WTC11 (cell line): ENCODE measurements around the gene LYPD6. TPM values are rescaled to one million over a fixed set of nuclear protein-coding genes. Genes with fewer than 3 reads are reported as not detected.

ENCODE experiments used
- ATAC-seq: fragments of 200-7000 bp; cut with Tn5 transposase; 2 replicates; pipeline ENCODE4 v1.10.0; 2021; ENCODE audit warnings: mild to moderate bottlenecking, moderate library complexity
- CTCF ChIA-PET: fragments of 300-600 bp; sonication (Branson Sonifier 250); formaldehyde crosslinking; loops from one replicate; lab custom pipeline; 2021; ENCODE audit warnings: antibody characterized with exemption; lab: Charles Lee
- POLR2A ChIA-PET: fragments of 350-600 bp; sonication (Branson Sonifier 250); formaldehyde crosslinking; loops from one replicate; lab custom pipeline; 2021; ENCODE audit warnings: antibody characterized with exemption; lab: Charles Lee
- DNase-seq: peaks from one replicate; pipeline ENCODE4 v3.0.0; 2021; ENCODE audit warnings: low spot score
- H3K27ac Mint-ChIP-seq: 2 replicates; pipeline ENCODE4 v1.8.0; 2021; ENCODE audit warnings: mixed read lengths
- H3K27me3 Mint-ChIP-seq: 2 replicates; pipeline ENCODE4 v1.8.0; 2021; ENCODE audit warnings: low read depth, mild to moderate bottlenecking, moderate library complexity, mixed read lengths
- H3K36me3 Mint-ChIP-seq: 2 replicates; pipeline ENCODE4 v1.8.0; 2021; ENCODE audit warnings: mixed read lengths
- H3K4me1 Mint-ChIP-seq: 2 replicates; pipeline ENCODE4 v1.8.0; 2022; ENCODE audit warnings: mixed read lengths
- H3K4me3 Mint-ChIP-seq: 2 replicates; pipeline ENCODE4 v1.8.0; 2021; ENCODE audit warnings: mild to moderate bottlenecking, moderate library complexity, mixed read lengths
- H3K9me3 Mint-ChIP-seq: 2 replicates; pipeline ENCODE4 v1.8.0; 2021; ENCODE audit warnings: mixed read lengths
- ATF1 ChIP-seq: sonication (generic); formaldehyde crosslinking; IDR thresholded peaks from 2 replicates; pipeline ENCODE4 v1.8.1; 2023; ENCODE audit warnings: mild to moderate bottlenecking, moderate library complexity, missing genetic modification reagents
- CBFB ChIP-seq: sonication (generic); formaldehyde crosslinking; IDR thresholded peaks from 2 replicates; pipeline ENCODE4 v1.8.1; 2022; ENCODE audit warnings: mild to moderate bottlenecking, low read depth, missing genetic modification reagents
- EMX1 ChIP-seq: fragments of 250-450 bp; sonication (Bioruptor Pico); IDR thresholded peaks from 2 replicates; pipeline ENCODE4 v1.8.0; 2021; ENCODE audit warnings: mild to moderate bottlenecking
- IRF2 ChIP-seq: sonication (generic); formaldehyde crosslinking; IDR thresholded peaks from 2 replicates; pipeline ENCODE4 v1.8.0; 2022; ENCODE audit warnings: low read depth, missing genetic modification reagents, borderline replicate concordance
- KAT7 ChIP-seq: sonication (generic); formaldehyde crosslinking; IDR thresholded peaks from 2 replicates; pipeline ENCODE4 v1.8.1; 2023; ENCODE audit warnings: missing genetic modification reagents, mild to moderate bottlenecking, borderline replicate concordance
- MXD4 ChIP-seq: fragments of 250-450 bp; sonication (Bioruptor Pico); IDR thresholded peaks from 2 replicates; pipeline ENCODE4 v1.8.0; 2021; ENCODE audit warnings: mild to moderate bottlenecking, moderate library complexity, borderline replicate concordance
- RELA ChIP-seq: sonication (generic); formaldehyde crosslinking; IDR thresholded peaks from 2 replicates; pipeline ENCODE4 v1.8.1; 2022; ENCODE audit warnings: missing genetic modification reagents, mild to moderate bottlenecking, borderline replicate concordance
- RORB ChIP-seq: fragments of 250-450 bp; sonication (Bioruptor Pico); IDR thresholded peaks from 2 replicates; pipeline ENCODE4 v1.9.0; 2021; ENCODE audit warnings: mild to moderate bottlenecking
- SMAD3 ChIP-seq: sonication (generic); formaldehyde crosslinking; IDR thresholded peaks from 2 replicates; pipeline ENCODE4 v1.8.0; 2022; ENCODE audit warnings: missing genetic modification reagents, mild to moderate bottlenecking, borderline replicate concordance
- SOX15 ChIP-seq: fragments of 250-450 bp; sonication (Bioruptor Pico); IDR thresholded peaks from 2 replicates; pipeline ENCODE4 v1.9.0; 2021; ENCODE audit warnings: mild to moderate bottlenecking
- TEAD4 ChIP-seq: sonication (generic); formaldehyde crosslinking; IDR thresholded peaks from 2 replicates; pipeline ENCODE4 v1.8.0; 2022; ENCODE audit warnings: mild to moderate bottlenecking, missing genetic modification reagents
- ZNF121 ChIP-seq: sonication (generic); formaldehyde crosslinking; IDR thresholded peaks from 2 replicates; pipeline ENCODE4 v1.8.0; 2023; ENCODE audit warnings: missing genetic modification reagents
- ZNF232 ChIP-seq: sonication (generic); formaldehyde crosslinking; IDR thresholded peaks from 2 replicates; pipeline ENCODE4 v1.8.0; 2022; ENCODE audit warnings: mild to moderate bottlenecking, missing genetic modification reagents
- total RNA-seq: library from RNA; stranded (reverse); gene quantifications from 3 replicates; pipeline ENCODE4 v1.2.3, GENCODE V29; 2021
- TF ChIP-seq, protein P1 (sequence below): sonication (generic); formaldehyde crosslinking; conservative IDR thresholded peaks from 2 replicates; pipeline ENCODE4 v1.8.1; 2023; ENCODE audit warnings: mild to moderate bottlenecking, low read depth, missing genetic modification reagents, moderate library complexity
- TF ChIP-seq, protein P2 (sequence below): sonication (generic); formaldehyde crosslinking; IDR thresholded peaks from 2 replicates; pipeline ENCODE4 v1.8.0; 2023; ENCODE audit warnings: missing genetic modification reagents
- TF ChIP-seq, protein P3 (sequence below): fragments of 250-450 bp; sonication (Bioruptor Pico); IDR thresholded peaks from 2 replicates; pipeline ENCODE4 v1.9.0; 2021; ENCODE audit warnings: moderate library complexity, mild to moderate bottlenecking, inconsistent platforms, borderline replicate concordance
- TF ChIP-seq, protein P4 (sequence below): sonication (generic); formaldehyde crosslinking; IDR thresholded peaks from 2 replicates; pipeline ENCODE4 v1.8.0; 2023; ENCODE audit warnings: missing genetic modification reagents, mild to moderate bottlenecking, borderline replicate concordance
- TF ChIP-seq, protein P5 (sequence below): sonication (generic); formaldehyde crosslinking; IDR thresholded peaks from 2 replicates; pipeline ENCODE4 v1.8.0; 2022; ENCODE audit warnings: mild to moderate bottlenecking, missing genetic modification reagents
- TF ChIP-seq, protein P6 (sequence below): fragments of 250-450 bp; sonication (Bioruptor Pico); IDR thresholded peaks from 2 replicates; pipeline ENCODE4 v1.9.0; 2021; ENCODE audit warnings: mild to moderate bottlenecking

LYPD6 gene
- total RNA-seq, 1 experiment from 2014 or later = 4.8 TPM

DNA sequence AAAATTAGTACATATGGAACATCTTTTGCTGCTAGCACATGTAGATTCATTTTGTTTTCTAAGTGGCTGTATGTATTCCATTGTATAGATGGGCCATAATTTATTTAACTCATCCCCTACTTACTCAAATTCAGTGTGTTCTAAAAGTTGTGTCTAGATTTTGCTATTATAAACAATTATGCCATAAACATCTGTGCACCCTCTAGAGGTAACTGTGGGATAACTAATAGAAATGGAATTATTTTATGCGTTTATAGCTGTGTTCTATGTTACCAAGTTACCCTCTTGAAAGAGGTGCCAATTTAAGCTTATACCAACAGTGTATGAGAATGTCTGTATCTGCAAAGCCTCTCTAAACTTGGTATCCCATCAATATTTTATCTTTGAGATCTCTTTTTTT lies 156.8 kb downstream of the LYPD6 start:
- Mint-ChIP-seq H3K4me1 (peaks cover 26% of the 10 kb centered on the region), H3K27me3 (no peaks in the 10 kb centered on the region), H3K36me3 (no peaks in the 10 kb centered on the region), H3K9me3 (no peaks in the 10 kb centered on the region), H3K27ac (no peak overlapping the region), H3K4me3 (no peak overlapping the region)
- CTCF ChIA-PET = interaction anchor here (0.6 to 1.0 kb wide), 4 partner anchors 46 to 470 kb away, joined by 3 to 7 read pairs (median 4); no protein-coding TSS in a partner anchor
- TF ChIP-seq SMAD3 (CRISPR knock-in tag) = no peak
- TF ChIP-seq RELA = no peak
- TF ChIP-seq, protein P1, sequence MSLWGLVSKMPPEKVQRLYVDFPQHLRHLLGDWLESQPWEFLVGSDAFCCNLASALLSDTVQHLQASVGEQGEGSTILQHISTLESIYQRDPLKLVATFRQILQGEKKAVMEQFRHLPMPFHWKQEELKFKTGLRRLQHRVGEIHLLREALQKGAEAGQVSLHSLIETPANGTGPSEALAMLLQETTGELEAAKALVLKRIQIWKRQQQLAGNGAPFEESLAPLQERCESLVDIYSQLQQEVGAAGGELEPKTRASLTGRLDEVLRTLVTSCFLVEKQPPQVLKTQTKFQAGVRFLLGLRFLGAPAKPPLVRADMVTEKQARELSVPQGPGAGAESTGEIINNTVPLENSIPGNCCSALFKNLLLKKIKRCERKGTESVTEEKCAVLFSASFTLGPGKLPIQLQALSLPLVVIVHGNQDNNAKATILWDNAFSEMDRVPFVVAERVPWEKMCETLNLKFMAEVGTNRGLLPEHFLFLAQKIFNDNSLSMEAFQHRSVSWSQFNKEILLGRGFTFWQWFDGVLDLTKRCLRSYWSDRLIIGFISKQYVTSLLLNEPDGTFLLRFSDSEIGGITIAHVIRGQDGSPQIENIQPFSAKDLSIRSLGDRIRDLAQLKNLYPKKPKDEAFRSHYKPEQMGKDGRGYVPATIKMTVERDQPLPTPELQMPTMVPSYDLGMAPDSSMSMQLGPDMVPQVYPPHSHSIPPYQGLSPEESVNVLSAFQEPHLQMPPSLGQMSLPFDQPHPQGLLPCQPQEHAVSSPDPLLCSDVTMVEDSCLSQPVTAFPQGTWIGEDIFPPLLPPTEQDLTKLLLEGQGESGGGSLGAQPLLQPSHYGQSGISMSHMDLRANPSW (CRISPR knock-in tag) = no peak
- TF ChIP-seq CBFB (CRISPR knock-in tag) = no peak
- TF ChIP-seq SOX15 (CRISPR knock-in tag) = no peak
- TF ChIP-seq ATF1 (CRISPR knock-in tag) = no peak
- TF ChIP-seq, protein P2, sequence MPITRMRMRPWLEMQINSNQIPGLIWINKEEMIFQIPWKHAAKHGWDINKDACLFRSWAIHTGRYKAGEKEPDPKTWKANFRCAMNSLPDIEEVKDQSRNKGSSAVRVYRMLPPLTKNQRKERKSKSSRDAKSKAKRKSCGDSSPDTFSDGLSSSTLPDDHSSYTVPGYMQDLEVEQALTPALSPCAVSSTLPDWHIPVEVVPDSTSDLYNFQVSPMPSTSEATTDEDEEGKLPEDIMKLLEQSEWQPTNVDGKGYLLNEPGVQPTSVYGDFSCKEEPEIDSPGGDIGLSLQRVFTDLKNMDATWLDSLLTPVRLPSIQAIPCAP (CRISPR knock-in tag) = no peak
- no peak for TF ChIP-seq KAT7
- TF ChIP-seq IRF2 (CRISPR knock-in tag) = no peak
- TF ChIP-seq, protein P3, sequence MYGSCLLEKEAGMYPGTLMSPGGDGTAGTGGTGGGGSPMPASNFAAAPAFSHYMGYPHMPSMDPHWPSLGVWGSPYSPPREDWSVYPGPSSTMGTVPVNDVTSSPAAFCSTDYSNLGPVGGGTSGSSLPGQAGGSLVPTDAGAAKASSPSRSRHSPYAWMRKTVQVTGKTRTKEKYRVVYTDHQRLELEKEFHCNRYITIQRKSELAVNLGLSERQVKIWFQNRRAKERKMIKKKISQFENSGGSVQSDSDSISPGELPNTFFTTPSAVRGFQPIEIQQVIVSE (CRISPR knock-in tag) = no peak
- TF ChIP-seq TEAD4 (CRISPR knock-in tag) = no peak
- TF ChIP-seq, protein P4, sequence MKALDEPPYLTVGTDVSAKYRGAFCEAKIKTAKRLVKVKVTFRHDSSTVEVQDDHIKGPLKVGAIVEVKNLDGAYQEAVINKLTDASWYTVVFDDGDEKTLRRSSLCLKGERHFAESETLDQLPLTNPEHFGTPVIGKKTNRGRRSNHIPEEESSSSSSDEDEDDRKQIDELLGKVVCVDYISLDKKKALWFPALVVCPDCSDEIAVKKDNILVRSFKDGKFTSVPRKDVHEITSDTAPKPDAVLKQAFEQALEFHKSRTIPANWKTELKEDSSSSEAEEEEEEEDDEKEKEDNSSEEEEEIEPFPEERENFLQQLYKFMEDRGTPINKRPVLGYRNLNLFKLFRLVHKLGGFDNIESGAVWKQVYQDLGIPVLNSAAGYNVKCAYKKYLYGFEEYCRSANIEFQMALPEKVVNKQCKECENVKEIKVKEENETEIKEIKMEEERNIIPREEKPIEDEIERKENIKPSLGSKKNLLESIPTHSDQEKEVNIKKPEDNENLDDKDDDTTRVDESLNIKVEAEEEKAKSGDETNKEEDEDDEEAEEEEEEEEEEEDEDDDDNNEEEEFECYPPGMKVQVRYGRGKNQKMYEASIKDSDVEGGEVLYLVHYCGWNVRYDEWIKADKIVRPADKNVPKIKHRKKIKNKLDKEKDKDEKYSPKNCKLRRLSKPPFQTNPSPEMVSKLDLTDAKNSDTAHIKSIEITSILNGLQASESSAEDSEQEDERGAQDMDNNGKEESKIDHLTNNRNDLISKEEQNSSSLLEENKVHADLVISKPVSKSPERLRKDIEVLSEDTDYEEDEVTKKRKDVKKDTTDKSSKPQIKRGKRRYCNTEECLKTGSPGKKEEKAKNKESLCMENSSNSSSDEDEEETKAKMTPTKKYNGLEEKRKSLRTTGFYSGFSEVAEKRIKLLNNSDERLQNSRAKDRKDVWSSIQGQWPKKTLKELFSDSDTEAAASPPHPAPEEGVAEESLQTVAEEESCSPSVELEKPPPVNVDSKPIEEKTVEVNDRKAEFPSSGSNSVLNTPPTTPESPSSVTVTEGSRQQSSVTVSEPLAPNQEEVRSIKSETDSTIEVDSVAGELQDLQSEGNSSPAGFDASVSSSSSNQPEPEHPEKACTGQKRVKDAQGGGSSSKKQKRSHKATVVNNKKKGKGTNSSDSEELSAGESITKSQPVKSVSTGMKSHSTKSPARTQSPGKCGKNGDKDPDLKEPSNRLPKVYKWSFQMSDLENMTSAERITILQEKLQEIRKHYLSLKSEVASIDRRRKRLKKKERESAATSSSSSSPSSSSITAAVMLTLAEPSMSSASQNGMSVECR (CRISPR knock-in tag) = no peak
- TF ChIP-seq MXD4 (CRISPR knock-in tag) = no peak
- no peak for TF ChIP-seq EMX1
- TF ChIP-seq ZNF121 = no peak
- no peak for TF ChIP-seq RORB (CRISPR knock-in tag)
- TF ChIP-seq, protein P5, sequence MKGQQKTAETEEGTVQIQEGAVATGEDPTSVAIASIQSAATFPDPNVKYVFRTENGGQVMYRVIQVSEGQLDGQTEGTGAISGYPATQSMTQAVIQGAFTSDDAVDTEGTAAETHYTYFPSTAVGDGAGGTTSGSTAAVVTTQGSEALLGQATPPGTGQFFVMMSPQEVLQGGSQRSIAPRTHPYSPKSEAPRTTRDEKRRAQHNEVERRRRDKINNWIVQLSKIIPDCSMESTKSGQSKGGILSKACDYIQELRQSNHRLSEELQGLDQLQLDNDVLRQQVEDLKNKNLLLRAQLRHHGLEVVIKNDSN (CRISPR knock-in tag) = no peak
- no peak for TF ChIP-seq ZNF232
- TF ChIP-seq, protein P6, sequence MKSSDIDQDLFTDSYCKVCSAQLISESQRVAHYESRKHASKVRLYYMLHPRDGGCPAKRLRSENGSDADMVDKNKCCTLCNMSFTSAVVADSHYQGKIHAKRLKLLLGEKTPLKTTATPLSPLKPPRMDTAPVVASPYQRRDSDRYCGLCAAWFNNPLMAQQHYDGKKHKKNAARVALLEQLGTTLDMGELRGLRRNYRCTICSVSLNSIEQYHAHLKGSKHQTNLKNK (CRISPR knock-in tag) = no peak
- ATAC-seq (no peak), DNase-seq (no peak)
- POLR2A ChIA-PET = no interaction called here
